Large intestine (tissue), 3 donors: Measurements from ENCODE around the gene ADIPOQ. TPM values are rescaled to one million over a fixed set of nuclear protein-coding genes. Genes with fewer than 3 reads are reported as not detected.
A peak's percentile ranks its signal among the peaks of the same experiment; 100 is the strongest.
"Not testable (repeated sequence)": the region's sequence is repeated elsewhere in the genome, so short reads cannot be mapped to it uniquely, and the experiment has no call there.

Experiments used
- DNase-seq, 2 donors: peaks; one replicate each; pipeline versions ENCODE4 v3.0.0 to v3.0.0-alpha.2; 2013
- H3K27ac ChIP-seq: one replicate; pipeline ENCODE4 v1.5.1; 2013; ENCODE audit warnings: low read length
- H3K27me3 ChIP-seq: 2 replicates; pipeline ENCODE4 v1.6.1; 2013; ENCODE audit warnings: low read length; ENCODE audit not compliant: control insufficient read depth, insufficient read depth
- H3K36me3 ChIP-seq: 2 replicates; pipeline ENCODE4 v1.6.1; 2013; ENCODE audit warnings: low read length; ENCODE audit not compliant: control insufficient read depth, insufficient read depth
- H3K4me1 ChIP-seq: one replicate; pipeline ENCODE4 v1.6.1; 2013; ENCODE audit warnings: low read length; ENCODE audit not compliant: control insufficient read depth, insufficient read depth
- H3K4me3 ChIP-seq: one replicate; pipeline ENCODE4 v1.5.1; 2013; ENCODE audit warnings: low read length
- H3K9me3 ChIP-seq: one replicate; pipeline ENCODE4 v1.6.1; 2013; ENCODE audit warnings: mild to moderate bottlenecking, low read depth, low read length, moderate library complexity; ENCODE audit not compliant: control insufficient read depth
- WGBS: methylation state at CpG from one replicate; pipeline ENCODE4 v1.1.5; 2013; ENCODE audit warnings: low lambda C conversion rate; ENCODE audit not compliant: insufficient coverage; 5-methylcytosine and 5-hydroxymethylcytosine counted together
- polyA plus RNA-seq: library from polyadenylated mRNA; unstranded; fragments of 120-200 nt; gene quantifications from one replicate; pipeline ENCODE4 v1.2.1, GENCODE V29; 2013

The ADIPOQ gene
- polyA plus RNA-seq, 1 donor = not detected

GRCh38 chr3:186814100-186814499 is 28.4 kb upstream of the ADIPOQ start:
- 80% methylated on average over 1 of the region's 4 CpGs for WGBS
- H3K27ac ChIP-seq = no peak overlapping the region
- H3K9me3 ChIP-seq = no peaks in the 10 kb centered on the region
- no peak for DNase-seq
- peaks cover 3% of the 10 kb centered on the region for H3K27me3 ChIP-seq
- H3K36me3 ChIP-seq = no peaks in the 10 kb centered on the region
- no peak overlapping the region for H3K4me3 ChIP-seq
- no peaks in the 10 kb centered on the region for H3K4me1 ChIP-seq

GRCh38 chr3:186815435-186815834 is 27.1 kb upstream of the ADIPOQ start:
- no peak overlapping the region for H3K4me3 ChIP-seq
- no CpG with 5 or more reads among the region's 1 CpG for WGBS
- H3K4me1 ChIP-seq = no peaks in the 10 kb centered on the region
- DNase-seq = no peak
- H3K9me3 ChIP-seq = no peaks in the 10 kb centered on the region
- no peak overlapping the region for H3K27ac ChIP-seq
- peaks cover 3% of the 10 kb centered on the region for H3K27me3 ChIP-seq
- no peaks in the 10 kb centered on the region for H3K36me3 ChIP-seq

GRCh38 chr3:186818516-186818915 is 24.0 kb upstream of the ADIPOQ start:
- H3K9me3 ChIP-seq = no peaks in the 10 kb centered on the region
- DNase-seq = no peak
- no CpG with 5 or more reads among the region's 5 CpGs for WGBS
- no peaks in the 10 kb centered on the region for H3K36me3 ChIP-seq
- H3K27me3 ChIP-seq = peaks cover 12% of the 10 kb centered on the region
- H3K27ac ChIP-seq = no peak overlapping the region
- H3K4me3 ChIP-seq = no peak overlapping the region
- no peaks in the 10 kb centered on the region for H3K4me1 ChIP-seq

- Histone ChIP-seq H3K4me3 (no peak overlapping the region), H3K36me3 (no peaks in the 10 kb centered on the region), H3K27me3 (peaks cover 15% of the 10 kb centered on the region), H3K4me1 (no peaks in the 10 kb centered on the region), H3K27ac (no peak overlapping the region), H3K9me3 (no peaks in the 10 kb centered on the region)
- no peak for DNase-seq
- no CpG with 5 or more reads among the region's 1 CpG for WGBS
Observed at GRCh38 chr3:186818956-186819355, 23.6 kb upstream of the ADIPOQ start.

GRCh38 chr3:186821429-186822387 is 20.8 kb upstream of the ADIPOQ start:
- no peak overlapping the region for H3K27ac ChIP-seq
- H3K4me1 ChIP-seq = peaks cover 6% of the 10 kb centered on the region
- H3K4me3 ChIP-seq = no peak overlapping the region
- 31% methylated on average over 6 of the region's 11 CpGs for WGBS
- peaks cover 40% of the 10 kb centered on the region for H3K27me3 ChIP-seq
- no peaks in the 10 kb centered on the region for H3K9me3 ChIP-seq
- peak in 1 of 2 donors; percentile 30 for DNase-seq
- H3K36me3 ChIP-seq = no peaks in the 10 kb centered on the region

- H3K27me3 ChIP-seq = peaks cover 44% of the 10 kb centered on the region
- WGBS = no CpG with 5 or more reads among the region's 1 CpG
- H3K4me3 ChIP-seq, H3K27ac ChIP-seq, DNase-seq, H3K36me3 ChIP-seq, H3K4me1 ChIP-seq, H3K9me3 ChIP-seq: not testable (repeated sequence)
Observed at GRCh38 chr3:186822388-186822759, 20.1 kb upstream of the ADIPOQ start.

- no peak for DNase-seq
- H3K27ac ChIP-seq = no peak overlapping the region
- H3K4me3 ChIP-seq = no peak overlapping the region
- peaks cover 11% of the 10 kb centered on the region for H3K4me1 ChIP-seq
- no peaks in the 10 kb centered on the region for H3K36me3 ChIP-seq
- WGBS = no CpG with 5 or more reads among the region's 2 CpGs
- peaks cover 52% of the 10 kb centered on the region for H3K27me3 ChIP-seq
- no peaks in the 10 kb centered on the region for H3K9me3 ChIP-seq
Observed at GRCh38 chr3:186823386-186823785, 19.1 kb upstream of the ADIPOQ start.

- DNase-seq = no peak
- WGBS = no CpG with 5 or more reads among the region's 18 CpGs
- H3K27me3 ChIP-seq = peaks cover 63% of the 10 kb centered on the region
- H3K4me3 ChIP-seq = no peak overlapping the region
- peaks cover 11% of the 10 kb centered on the region for H3K4me1 ChIP-seq
- no peak overlapping the region for H3K27ac ChIP-seq
- no peaks in the 10 kb centered on the region for H3K9me3 ChIP-seq
- H3K36me3 ChIP-seq = no peaks in the 10 kb centered on the region
Observed at GRCh38 chr3:186824430-186825139, 17.9 kb upstream of the ADIPOQ start.

GRCh38 chr3:186825294-186825821 is 17.2 kb upstream of the ADIPOQ start:
- H3K27me3 ChIP-seq = peaks cover 71% of the 10 kb centered on the region
- no peak overlapping the region for H3K27ac ChIP-seq
- DNase-seq = peak in 1 of 2 donors; percentile 22
- no peaks in the 10 kb centered on the region for H3K36me3 ChIP-seq
- no CpG with 5 or more reads among the region's 23 CpGs for WGBS
- H3K4me1 ChIP-seq = peaks cover 11% of the 10 kb centered on the region
- no peaks in the 10 kb centered on the region for H3K9me3 ChIP-seq
- no peak overlapping the region for H3K4me3 ChIP-seq

- no peaks in the 10 kb centered on the region for H3K9me3 ChIP-seq
- H3K4me3 ChIP-seq = no peak overlapping the region
- peaks cover 11% of the 10 kb centered on the region for H3K4me1 ChIP-seq
- WGBS = 51% methylated on average over 2 of the region's 11 CpGs
- peaks cover 76% of the 10 kb centered on the region for H3K27me3 ChIP-seq
- no peak overlapping the region for H3K27ac ChIP-seq
- DNase-seq = no peak
- H3K36me3 ChIP-seq = no peaks in the 10 kb centered on the region
Observed at GRCh38 chr3:186825872-186826409, 16.6 kb upstream of the ADIPOQ start.
